ENCODE data around the gene OTOG.

Gene OTOG

DNA sequence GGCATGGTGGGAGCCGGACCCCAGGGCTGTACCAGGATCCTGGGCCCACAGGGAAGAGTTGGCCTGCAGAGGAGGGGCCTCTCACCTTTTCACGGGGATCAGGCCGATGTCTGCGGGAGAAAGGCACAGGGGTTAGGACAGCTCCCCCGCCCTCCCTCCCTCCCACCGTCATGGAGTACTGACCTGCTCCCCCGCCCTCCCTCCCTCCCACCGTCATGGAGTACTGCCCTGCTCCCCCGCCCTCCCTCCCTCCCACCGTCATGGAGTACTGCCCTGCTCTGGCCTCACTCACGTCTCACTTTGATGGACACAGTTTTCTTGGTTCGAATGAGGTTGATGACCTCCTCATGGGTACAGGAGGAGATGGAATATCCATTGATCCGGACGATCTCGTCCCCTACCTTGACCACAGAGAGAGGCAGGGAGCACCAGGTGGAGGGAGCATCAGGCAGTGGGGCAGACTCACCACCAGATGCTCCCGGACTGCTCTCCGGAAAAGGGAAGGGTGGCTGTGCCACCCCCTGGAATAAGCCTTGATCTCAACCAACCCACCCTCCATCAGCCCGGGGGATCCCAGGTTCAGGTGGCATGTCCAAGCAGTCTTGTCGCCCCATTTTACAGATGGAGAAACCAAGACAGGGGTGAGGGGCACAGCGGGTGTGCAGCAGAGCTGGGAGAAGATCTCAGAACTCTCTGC lies 20.0 kb upstream of the OTOG start:
- intact Hi-C loops (cut with micrococcal nuclease) = loop anchor here (5.0 kb wide), 1 partner anchor 145 kb away; no protein-coding TSS in a partner anchor
- no peaks in the 10 kb centered on the region for H3K4me1 Mint-ChIP-seq (ENCODE audit: low read depth)
- H3K27ac Mint-ChIP-seq = no peak overlapping the region
- no peak overlapping the region for H3K4me3 Mint-ChIP-seq
- H3K27me3 Mint-ChIP-seq = peaks cover 2% of the 10 kb centered on the region
- H3K36me3 Mint-ChIP-seq (ENCODE audit: low read depth) = no peaks in the 10 kb centered on the region
- no peaks in the 10 kb centered on the region for H3K9me3 Mint-ChIP-seq

DNA sequence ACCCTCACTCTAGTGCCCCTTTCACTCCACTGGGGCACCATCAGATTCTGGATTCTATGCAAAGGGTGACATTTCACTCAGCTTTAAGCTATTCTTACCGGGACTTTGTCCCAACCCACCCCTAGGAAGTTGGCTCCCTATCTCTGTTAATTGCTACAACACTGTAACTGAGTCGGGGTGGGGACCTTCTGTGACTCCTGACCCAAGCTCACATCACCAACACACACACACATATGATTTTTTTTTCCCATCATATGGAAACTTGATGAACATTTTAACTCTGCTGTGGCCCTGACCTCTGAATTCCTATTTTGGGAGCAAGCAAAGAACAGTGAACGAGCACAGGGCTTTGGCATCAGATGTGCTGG lies 19.4 kb upstream of the OTOG start:
- H3K4me3 Mint-ChIP-seq = no peak overlapping the region
- peaks cover 2% of the 10 kb centered on the region for H3K27me3 Mint-ChIP-seq

DNA sequence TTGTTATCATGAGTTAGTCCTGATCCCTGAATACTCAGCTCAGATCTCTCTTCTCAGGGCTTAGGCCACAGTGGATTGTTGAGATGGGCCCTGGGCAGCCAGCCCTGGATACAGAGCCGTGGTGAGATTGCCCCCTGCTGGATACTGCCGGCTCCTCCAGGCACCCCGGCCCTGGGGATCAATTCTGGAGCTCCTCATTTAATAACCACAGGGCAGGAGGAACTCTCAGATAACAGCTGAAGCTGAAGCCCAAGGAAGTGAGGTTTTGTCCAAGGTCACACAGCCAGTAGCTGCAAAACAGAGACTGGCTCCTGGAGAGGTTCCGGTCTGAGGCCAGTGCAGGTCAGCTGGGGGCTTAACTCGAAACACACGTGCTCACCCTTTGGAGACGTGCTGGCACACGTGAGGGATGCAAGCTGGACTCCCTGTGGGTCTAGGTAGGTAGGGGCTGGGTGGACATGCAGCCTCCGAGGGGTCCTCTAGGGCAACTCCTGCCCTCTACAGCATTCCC lies 18.8 kb upstream of the OTOG start:
- Mint-ChIP-seq H3K27me3 (peaks cover 2% of the 10 kb centered on the region), H3K36me3 (ENCODE audit: low read depth) (no peaks in the 10 kb centered on the region), H3K9me3 (no peaks in the 10 kb centered on the region), H3K27ac (no peak overlapping the region), H3K4me1 (ENCODE audit: low read depth) (no peaks in the 10 kb centered on the region), H3K4me3 (no peak overlapping the region)
- intact Hi-C loops (cut with micrococcal nuclease) = loop anchor here (5.0 kb wide), 1 partner anchor 146 kb away; no protein-coding TSS in a partner anchor

More for the DNA sequence above, 19.4 kb upstream of the OTOG start:
- Mint-ChIP-seq H3K9me3 (no peaks in the 10 kb centered on the region), H3K36me3 (ENCODE audit: low read depth) (no peaks in the 10 kb centered on the region), H3K27ac (no peak overlapping the region), H3K4me1 (ENCODE audit: low read depth) (no peaks in the 10 kb centered on the region)
- intact Hi-C loops (cut with micrococcal nuclease) = loop anchor here (5.0 kb wide), 1 partner anchor 145 kb away; no protein-coding TSS in a partner anchor

GRCh38 chr11:17528906-17529843 lies 17.9 kb upstream of the OTOG start:
- H3K4me1 Mint-ChIP-seq (ENCODE audit: low read depth) = no peaks in the 10 kb centered on the region
- H3K27ac Mint-ChIP-seq = no peak overlapping the region
- peaks cover 2% of the 10 kb centered on the region for H3K27me3 Mint-ChIP-seq
- H3K36me3 Mint-ChIP-seq (ENCODE audit: low read depth) = no peaks in the 10 kb centered on the region
- no peaks in the 10 kb centered on the region for H3K9me3 Mint-ChIP-seq
- intact Hi-C loops (cut with micrococcal nuclease) = loop anchor here (5.0 kb wide), 1 partner anchor 147 kb away; no protein-coding TSS in a partner anchor
- no peak overlapping the region for H3K4me3 Mint-ChIP-seq

DNA sequence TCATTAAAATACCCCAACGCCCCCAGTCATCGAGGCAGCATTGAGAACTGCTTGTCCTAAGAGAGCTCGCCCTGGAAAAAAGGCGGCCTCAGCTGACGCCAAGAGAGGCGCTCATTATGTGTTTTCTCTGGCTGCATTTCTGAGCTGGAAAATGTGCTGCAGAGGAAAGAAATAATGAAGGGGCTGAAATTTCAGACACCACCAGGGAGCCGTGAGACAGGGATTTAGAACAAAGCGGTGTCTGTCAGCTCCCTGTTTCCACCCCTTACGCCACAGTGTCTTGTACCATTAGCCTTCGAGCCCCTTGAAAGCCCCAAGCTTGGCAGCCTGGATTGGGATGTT lies 17.2 kb upstream of the OTOG start:
- H3K4me1 Mint-ChIP-seq (ENCODE audit: low read depth) = no peaks in the 10 kb centered on the region
- peaks cover 2% of the 10 kb centered on the region for H3K27me3 Mint-ChIP-seq
- no peaks in the 10 kb centered on the region for H3K9me3 Mint-ChIP-seq
- intact Hi-C loops (cut with micrococcal nuclease) = loop anchor here (5.0 kb wide), 1 partner anchor 148 kb away; no protein-coding TSS in a partner anchor
- H3K36me3 Mint-ChIP-seq (ENCODE audit: low read depth) = no peaks in the 10 kb centered on the region
- no peak overlapping the region for H3K4me3 Mint-ChIP-seq
- no peak overlapping the region for H3K27ac Mint-ChIP-seq

DNA sequence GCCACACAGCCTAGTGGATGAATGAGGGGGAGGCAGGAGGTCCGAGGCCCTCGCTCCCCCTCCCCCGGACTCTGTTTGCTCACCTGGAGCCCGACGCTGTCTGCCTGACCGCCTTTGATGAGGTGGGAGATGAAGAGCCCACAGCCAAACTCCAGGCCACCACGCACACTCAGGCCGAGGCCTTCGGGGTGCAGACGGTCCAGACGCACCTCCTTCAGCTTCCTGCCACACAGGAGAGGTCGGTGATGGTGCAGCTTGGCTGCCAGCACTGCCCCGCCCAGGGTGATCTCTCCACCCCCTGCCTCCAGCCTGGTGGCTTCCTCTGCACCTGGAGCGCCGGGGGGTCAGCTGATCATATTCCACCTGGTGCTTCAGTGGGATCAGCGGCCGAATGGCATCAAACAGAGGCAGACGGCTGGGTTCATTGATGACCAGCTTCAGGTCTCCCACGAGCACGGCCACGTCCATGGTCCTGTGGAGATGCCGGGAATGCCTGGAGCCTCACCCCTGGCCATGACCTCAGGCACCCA lies 15.9 kb upstream of the OTOG start:
- Mint-ChIP-seq H3K9me3 (no peaks in the 10 kb centered on the region), H3K4me1 (ENCODE audit: low read depth) (no peaks in the 10 kb centered on the region), H3K27me3 (peaks cover 2% of the 10 kb centered on the region), H3K36me3 (ENCODE audit: low read depth) (no peaks in the 10 kb centered on the region), H3K27ac (no peak overlapping the region), H3K4me3 (no peak overlapping the region)
- intact Hi-C loops (cut with micrococcal nuclease) = no loop called here

- Mint-ChIP-seq H3K36me3 (ENCODE audit: low read depth) (no peaks in the 10 kb centered on the region), H3K27me3 (peaks cover 2% of the 10 kb centered on the region), H3K4me1 (ENCODE audit: low read depth) (no peaks in the 10 kb centered on the region), H3K4me3 (no peak overlapping the region), H3K27ac (no peak overlapping the region), H3K9me3 (no peaks in the 10 kb centered on the region)
- intact Hi-C loops (cut with micrococcal nuclease) = no loop called here
Measured at GRCh38 chr11:17531636-17532113, 15.4 kb upstream of the OTOG start.

DNA sequence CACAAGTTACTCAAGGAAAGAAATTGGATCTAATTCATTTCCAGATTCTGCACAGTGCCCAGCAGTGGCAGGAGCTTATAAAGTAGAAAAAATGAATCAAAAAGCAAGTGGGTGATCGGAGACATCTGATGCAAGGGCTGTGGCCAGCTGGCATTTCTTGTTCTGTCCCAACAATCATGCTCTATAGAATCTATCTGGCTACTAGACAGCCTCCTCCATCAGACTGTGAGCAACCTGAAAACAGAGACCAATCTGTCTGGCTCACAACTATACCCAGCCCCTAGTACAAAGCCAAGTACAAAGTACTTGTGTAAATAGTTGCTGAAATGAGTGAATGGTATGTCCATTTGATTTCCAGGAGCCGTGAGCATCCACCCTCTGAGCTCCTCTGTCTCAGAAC lies 14.3 kb upstream of the OTOG start:
- no peaks in the 10 kb centered on the region for H3K4me1 Mint-ChIP-seq (ENCODE audit: low read depth)
- no peak overlapping the region for H3K4me3 Mint-ChIP-seq
- H3K27ac Mint-ChIP-seq = no peak overlapping the region
- H3K36me3 Mint-ChIP-seq (ENCODE audit: low read depth) = no peaks in the 10 kb centered on the region
- H3K27me3 Mint-ChIP-seq = peaks cover 2% of the 10 kb centered on the region
- intact Hi-C loops (cut with micrococcal nuclease) = no loop called here
- H3K9me3 Mint-ChIP-seq = no peaks in the 10 kb centered on the region

- no peaks in the 10 kb centered on the region for H3K36me3 Mint-ChIP-seq (ENCODE audit: low read depth)
- no peak overlapping the region for H3K4me3 Mint-ChIP-seq
- H3K27ac Mint-ChIP-seq = no peak overlapping the region
- intact Hi-C loops (cut with micrococcal nuclease) = no loop called here
- no peaks in the 10 kb centered on the region for H3K4me1 Mint-ChIP-seq (ENCODE audit: low read depth)
- no peaks in the 10 kb centered on the region for H3K9me3 Mint-ChIP-seq
- H3K27me3 Mint-ChIP-seq = peaks cover 3% of the 10 kb centered on the region
Measured at GRCh38 chr11:17533341-17533740, 13.7 kb upstream of the OTOG start.

DNA sequence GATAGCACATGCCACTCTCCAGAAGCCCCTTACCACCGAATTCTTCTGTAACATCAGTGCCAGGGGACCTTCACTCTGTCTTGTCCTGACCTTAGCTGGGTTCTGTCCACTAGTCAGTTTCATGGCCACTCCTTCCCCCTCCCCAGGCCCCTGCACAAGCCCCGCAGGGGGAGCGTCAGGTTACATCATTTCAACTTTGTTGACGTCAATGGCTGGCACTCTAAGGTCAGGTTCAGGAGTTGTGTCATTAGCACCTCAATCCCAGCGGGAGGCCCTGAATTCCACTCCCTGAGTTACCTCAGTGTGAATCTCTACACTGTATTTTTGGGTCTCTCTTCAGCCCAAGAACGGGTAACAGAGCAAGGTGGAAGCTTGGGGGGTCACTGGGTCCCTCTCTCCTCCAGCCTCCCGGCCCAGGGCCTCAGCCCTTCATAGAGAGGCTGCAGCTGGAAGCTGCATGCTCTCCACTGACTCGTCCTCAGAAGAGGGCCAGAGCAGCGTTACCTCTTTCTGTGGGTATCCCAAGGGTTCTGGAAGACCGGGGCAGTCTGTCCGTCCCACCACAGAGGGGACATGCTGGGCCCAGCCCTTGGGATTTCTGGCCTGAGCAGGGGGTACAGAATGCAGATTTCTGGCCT lies 13.2 kb upstream of the OTOG start:
- no peak overlapping the region for H3K27ac Mint-ChIP-seq
- intact Hi-C loops (cut with micrococcal nuclease) = no loop called here
- H3K36me3 Mint-ChIP-seq (ENCODE audit: low read depth) = no peaks in the 10 kb centered on the region
- no peak overlapping the region for H3K4me3 Mint-ChIP-seq
- peaks cover 3% of the 10 kb centered on the region for H3K27me3 Mint-ChIP-seq
- H3K9me3 Mint-ChIP-seq = no peaks in the 10 kb centered on the region
- H3K4me1 Mint-ChIP-seq (ENCODE audit: low read depth) = no peaks in the 10 kb centered on the region

- H3K27ac Mint-ChIP-seq = no peak overlapping the region
- no peaks in the 10 kb centered on the region for H3K9me3 Mint-ChIP-seq
- intact Hi-C loops (cut with micrococcal nuclease) = no loop called here
- peaks cover 3% of the 10 kb centered on the region for H3K27me3 Mint-ChIP-seq
- H3K4me3 Mint-ChIP-seq = no peak overlapping the region
- no peaks in the 10 kb centered on the region for H3K4me1 Mint-ChIP-seq (ENCODE audit: low read depth)
- no peaks in the 10 kb centered on the region for H3K36me3 Mint-ChIP-seq (ENCODE audit: low read depth)
Measured at GRCh38 chr11:17535488-17535887, 11.6 kb upstream of the OTOG start.

DNA sequence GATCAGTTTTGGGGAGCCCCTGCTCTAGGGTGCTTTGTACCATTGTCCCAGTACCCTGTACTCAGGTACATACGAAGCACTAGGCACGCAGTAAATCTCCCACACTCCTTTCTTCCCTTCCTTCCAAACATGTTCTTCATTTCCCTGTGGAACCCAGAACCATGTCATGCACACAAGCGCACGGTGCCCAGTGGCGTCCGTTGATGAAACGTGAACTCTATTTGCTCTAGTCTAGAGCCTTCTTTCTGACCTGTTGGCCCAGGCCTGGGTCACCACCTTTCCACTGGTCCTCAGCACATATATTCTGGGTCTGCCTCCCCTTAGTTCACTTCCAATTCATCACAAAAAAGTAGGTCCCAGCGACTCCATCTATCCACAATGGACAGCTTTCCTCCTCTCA lies 9.8 kb upstream of the OTOG start:
- Mint-ChIP-seq H3K27ac (no peak overlapping the region), H3K36me3 (ENCODE audit: low read depth) (no peaks in the 10 kb centered on the region), H3K4me3 (no peak overlapping the region), H3K4me1 (ENCODE audit: low read depth) (no peaks in the 10 kb centered on the region), H3K9me3 (no peaks in the 10 kb centered on the region), H3K27me3 (peaks cover 6% of the 10 kb centered on the region)
- intact Hi-C loops (cut with micrococcal nuclease) = no loop called here

DNA sequence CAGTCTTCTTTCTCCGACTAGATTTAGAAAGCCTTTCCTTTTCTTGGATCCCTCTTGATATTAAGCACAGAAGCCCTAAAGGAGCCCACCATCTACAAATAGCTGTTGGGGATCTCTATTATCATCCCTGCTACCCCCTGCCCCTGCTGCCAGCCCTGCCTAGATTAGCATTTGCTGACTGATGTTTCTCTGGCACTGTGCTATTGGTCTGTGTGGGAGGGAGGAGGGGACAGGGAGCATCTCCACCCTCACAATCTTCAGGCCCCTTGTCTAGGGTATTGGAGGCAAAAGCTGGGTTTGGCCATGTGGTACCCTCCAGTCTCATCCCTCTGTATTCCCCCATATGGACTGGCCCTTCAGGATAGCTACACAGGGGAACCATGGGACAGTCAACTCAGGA lies 9.0 kb upstream of the OTOG start:
- H3K4me3 Mint-ChIP-seq = no peak overlapping the region
- H3K27ac Mint-ChIP-seq = no peak overlapping the region
- H3K36me3 Mint-ChIP-seq (ENCODE audit: low read depth) = no peaks in the 10 kb centered on the region
- no peaks in the 10 kb centered on the region for H3K4me1 Mint-ChIP-seq (ENCODE audit: low read depth)
- H3K9me3 Mint-ChIP-seq = no peaks in the 10 kb centered on the region
- peaks cover 13% of the 10 kb centered on the region for H3K27me3 Mint-ChIP-seq
- intact Hi-C loops (cut with micrococcal nuclease) = no loop called here
